ENCODE results near the gene TPO. TPM values are rescaled to one million over a fixed set of nuclear protein-coding genes. Genes with fewer than 3 reads are reported as not detected.

TPO gene
- polyA plus RNA-seq, 1 donor = 0.20 TPM

GRCh38 chr2:1584051-1584531, 170.8 kb downstream of the TPO start:
- no peak for DNase-seq

- no peak for DNase-seq
Observed at GRCh38 chr2:1584691-1585485, 171.6 kb downstream of the TPO start.

- no peak for DNase-seq
Observed at GRCh38 chr2:1585635-1586034, 172.4 kb downstream of the TPO start.

- DNase-seq = no peak
Observed at GRCh38 chr2:1586251-1586922, 173.1 kb downstream of the TPO start.

GRCh38 chr2:1586923-1587840, 173.9 kb downstream of the TPO start:
- DNase-seq = no peak

- DNase-seq = no peak
Observed at GRCh38 chr2:1588051-1588977, 175.1 kb downstream of the TPO start.

GRCh38 chr2:1588978-1589621, 175.8 kb downstream of the TPO start:
- DNase-seq = no peak

GRCh38 chr2:1590596-1591460, 177.6 kb downstream of the TPO start:
- no peak for DNase-seq

- DNase-seq = no peak
Observed at GRCh38 chr2:1591461-1591770, 178.2 kb downstream of the TPO start.
